Kidney epithelial cell (primary cell): ENCODE measurements around the gene PANK4. TPM values are rescaled to one million over a fixed set of nuclear protein-coding genes. Genes with fewer than 3 reads are reported as not detected.

Source experiments
- DNase-seq: peaks from one replicate; pipeline ENCODE4 v3.0.0-alpha.2; 2010; ENCODE audit warnings: low read depth
- H3K27me3 ChIP-seq: 2 replicates; pipeline ENCODE4 v1.6.0; 2011; ENCODE audit warnings: low read length; ENCODE audit not compliant: control insufficient read depth, insufficient read depth
- H3K36me3 ChIP-seq: 2 replicates; pipeline ENCODE4 v1.5.1; 2011; ENCODE audit warnings: low read length; ENCODE audit not compliant: control insufficient read depth, insufficient read depth
- H3K4me3 ChIP-seq: 2 replicates; pipeline ENCODE4 v1.5.1; 2011; ENCODE audit warnings: low read depth, mild to moderate bottlenecking, control low read depth, low read length
- total RNA-seq: library from RNA; depleted of rRNA; stranded (reverse); fragments of >200 nt; gene quantifications from 2 replicates; pipeline ENCODE4 v1.2.3, GENCODE V29; 2015
- TF ChIP-seq, protein P1 (sequence below): IDR thresholded peaks from 2 replicates; pipeline ENCODE4 v1.5.1; 2011; ENCODE audit warnings: mild to moderate bottlenecking, moderate library complexity, low read length, control low read depth, inconsistent platforms; ENCODE audit not compliant: insufficient read depth, poor library complexity, severe bottlenecking

The PANK4 gene
- total RNA-seq, 1 donor from 2014 or later: 28.9 TPM

DNA sequence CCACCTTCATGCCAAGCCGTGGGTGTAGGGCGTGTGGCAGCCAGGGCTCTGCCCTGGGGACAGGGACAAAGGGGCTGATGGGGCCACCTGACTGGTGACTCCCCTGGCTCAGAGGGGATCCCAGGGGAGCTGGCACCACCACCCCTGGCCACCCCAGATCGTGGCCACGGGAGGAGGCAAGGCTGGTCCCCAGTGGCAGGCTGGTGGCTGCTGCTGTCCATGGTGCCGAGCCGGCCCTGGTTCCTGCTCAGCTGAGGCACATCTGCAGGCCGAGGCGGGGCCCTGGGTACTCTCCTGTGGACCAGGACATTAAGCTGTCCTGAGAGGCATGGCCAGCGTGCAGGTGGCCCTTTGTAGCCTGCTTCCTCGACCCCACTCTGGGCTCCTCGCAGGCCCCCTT lies 43.8 kb downstream of the PANK4 start:
- no peak overlapping the region for H3K4me3 ChIP-seq
- H3K27me3 ChIP-seq: peaks cover 8% of the 10 kb centered on the region
- TF ChIP-seq, protein P1, sequence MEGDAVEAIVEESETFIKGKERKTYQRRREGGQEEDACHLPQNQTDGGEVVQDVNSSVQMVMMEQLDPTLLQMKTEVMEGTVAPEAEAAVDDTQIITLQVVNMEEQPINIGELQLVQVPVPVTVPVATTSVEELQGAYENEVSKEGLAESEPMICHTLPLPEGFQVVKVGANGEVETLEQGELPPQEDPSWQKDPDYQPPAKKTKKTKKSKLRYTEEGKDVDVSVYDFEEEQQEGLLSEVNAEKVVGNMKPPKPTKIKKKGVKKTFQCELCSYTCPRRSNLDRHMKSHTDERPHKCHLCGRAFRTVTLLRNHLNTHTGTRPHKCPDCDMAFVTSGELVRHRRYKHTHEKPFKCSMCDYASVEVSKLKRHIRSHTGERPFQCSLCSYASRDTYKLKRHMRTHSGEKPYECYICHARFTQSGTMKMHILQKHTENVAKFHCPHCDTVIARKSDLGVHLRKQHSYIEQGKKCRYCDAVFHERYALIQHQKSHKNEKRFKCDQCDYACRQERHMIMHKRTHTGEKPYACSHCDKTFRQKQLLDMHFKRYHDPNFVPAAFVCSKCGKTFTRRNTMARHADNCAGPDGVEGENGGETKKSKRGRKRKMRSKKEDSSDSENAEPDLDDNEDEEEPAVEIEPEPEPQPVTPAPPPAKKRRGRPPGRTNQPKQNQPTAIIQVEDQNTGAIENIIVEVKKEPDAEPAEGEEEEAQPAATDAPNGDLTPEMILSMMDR: no peak
- no peaks in the 10 kb centered on the region for H3K36me3 ChIP-seq
- no peak for DNase-seq

DNA sequence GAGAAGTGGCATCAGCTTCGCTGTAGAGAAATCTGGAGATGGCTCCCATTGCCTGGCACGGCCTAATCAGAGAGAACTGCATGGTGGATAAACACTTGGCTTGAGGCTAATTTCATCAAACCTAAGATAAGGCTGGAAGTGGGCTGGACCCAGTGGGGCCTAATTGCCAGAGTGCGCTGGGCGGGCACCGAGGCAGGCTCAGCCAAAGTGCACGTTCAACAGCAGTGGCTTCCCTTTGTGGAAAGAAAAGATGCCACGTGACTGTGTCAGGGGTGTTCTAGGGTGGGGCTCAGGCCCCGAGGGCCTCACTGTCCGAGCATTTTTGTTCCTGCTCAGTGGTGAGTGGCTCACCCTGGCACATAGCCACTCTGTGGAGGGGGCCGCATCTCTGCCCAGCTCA lies 44.5 kb downstream of the PANK4 start:
- TF ChIP-seq, protein P1: no peak
- no peak for DNase-seq
- Histone ChIP-seq H3K36me3 (no peaks in the 10 kb centered on the region), H3K27me3 (peaks cover 10% of the 10 kb centered on the region), H3K4me3 (no peak overlapping the region)

DNA sequence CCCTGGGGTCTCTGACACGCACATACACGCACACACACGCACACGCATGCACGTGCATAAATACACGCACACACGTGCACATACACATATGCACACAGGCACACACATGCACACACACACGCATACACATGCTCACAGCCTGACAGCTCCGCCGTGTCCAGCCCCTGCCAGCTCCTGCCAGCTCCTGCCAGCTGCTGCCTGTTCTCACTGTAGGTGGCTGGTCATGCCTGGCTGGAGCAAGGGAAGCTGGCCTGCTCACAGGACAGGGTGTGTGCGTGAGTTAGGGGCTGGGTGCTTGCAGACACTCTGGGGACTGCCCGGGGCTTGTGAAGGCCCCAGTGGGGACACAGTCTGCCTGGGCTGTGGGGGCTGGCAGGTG lies 45.4 kb downstream of the PANK4 start:
- TF ChIP-seq, protein P1: no peak
- no peak overlapping the region for H3K4me3 ChIP-seq
- H3K36me3 ChIP-seq: no peaks in the 10 kb centered on the region
- DNase-seq: peak; percentile 37
- peaks cover 10% of the 10 kb centered on the region for H3K27me3 ChIP-seq

DNA sequence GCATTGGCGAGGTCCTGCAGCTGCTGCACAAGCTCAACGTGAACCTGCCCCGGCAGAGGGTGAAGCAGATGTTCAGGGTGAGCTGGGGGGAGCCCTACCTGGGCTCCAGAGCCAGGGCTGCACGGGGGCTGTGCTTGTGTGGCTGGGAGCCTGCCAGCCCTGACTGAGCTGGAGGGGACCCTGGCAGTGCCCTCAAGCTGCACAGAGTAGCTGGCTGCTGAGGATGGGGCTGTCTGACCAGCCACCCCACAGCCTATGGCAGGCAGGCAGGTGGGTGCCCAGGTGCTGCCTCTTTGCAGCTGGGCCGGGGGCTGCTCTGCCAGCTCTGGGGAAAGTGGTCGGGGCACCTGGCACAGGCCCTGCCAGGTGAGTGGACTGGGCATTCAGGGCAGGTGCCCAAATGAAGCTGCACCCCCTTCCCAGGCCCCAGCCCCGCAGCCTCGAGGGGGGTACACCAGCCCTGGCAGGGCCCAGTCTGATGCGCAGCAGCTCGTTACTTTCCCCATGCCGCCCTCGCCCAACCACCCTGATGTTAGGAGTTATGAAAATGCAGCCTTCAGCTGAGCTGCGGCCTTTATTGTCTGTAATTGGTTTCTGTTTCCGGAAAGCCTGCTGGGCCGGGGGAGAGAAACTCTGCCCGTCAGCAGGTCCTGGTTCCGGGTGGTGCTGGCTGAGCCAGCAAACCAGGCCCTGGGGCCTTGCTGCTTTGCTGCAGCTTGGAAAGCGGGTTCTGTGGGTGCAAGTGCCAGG lies 46.0 kb downstream of the PANK4 start:
- Histone ChIP-seq H3K27me3 (peaks cover 12% of the 10 kb centered on the region), H3K4me3 (no peak overlapping the region), H3K36me3 (no peaks in the 10 kb centered on the region)
- TF ChIP-seq, protein P1: no peak
- no peak for DNase-seq

DNA sequence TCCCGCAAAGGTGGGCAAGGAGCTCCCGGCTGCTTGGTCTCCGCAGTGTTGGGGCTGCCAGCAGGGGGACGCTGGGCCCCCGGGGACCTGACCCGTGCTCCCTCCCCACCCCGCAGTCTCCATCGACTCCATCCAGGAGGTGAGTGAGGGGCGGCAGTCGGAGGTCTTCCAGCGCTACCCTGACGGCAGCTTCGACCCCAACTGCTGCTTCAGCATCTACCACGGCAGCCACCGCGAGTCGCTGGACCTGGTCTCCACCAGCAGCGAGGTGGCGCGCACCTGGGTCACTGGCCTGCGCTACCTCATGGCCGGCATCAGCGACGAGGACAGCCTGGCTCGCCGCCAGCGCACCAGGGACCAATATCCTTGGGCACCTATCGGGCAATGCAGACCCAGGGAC lies 46.8 kb downstream of the PANK4 start:
- DNase-seq: no peak
- TF ChIP-seq, protein P1: no peak
- no peaks in the 10 kb centered on the region for H3K36me3 ChIP-seq
- no peak overlapping the region for H3K4me3 ChIP-seq
- peaks cover 10% of the 10 kb centered on the region for H3K27me3 ChIP-seq

DNA sequence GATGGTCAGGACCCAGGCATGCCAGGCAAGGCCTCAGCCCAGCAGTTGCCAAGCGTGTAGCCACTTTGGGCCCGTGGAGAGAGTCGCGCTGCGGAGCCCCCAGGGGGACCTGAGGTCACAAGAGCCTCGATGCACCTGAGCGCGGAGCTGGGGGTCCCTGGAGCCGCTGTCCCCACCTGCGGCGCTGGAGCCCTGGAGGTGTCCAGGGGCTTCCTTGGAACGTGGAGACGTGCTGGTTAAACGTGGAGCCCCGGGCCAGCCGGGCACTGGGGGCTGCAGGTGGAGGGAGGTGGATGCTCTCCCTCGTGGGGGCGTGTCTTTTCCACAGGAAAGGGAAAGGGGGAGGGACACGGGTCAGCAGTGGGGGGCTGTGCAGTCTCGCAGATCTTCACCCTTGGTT lies 47.2 kb downstream of the PANK4 start:
- TF ChIP-seq, protein P1: no peak
- no peak for DNase-seq
- H3K27me3 ChIP-seq: peaks cover 10% of the 10 kb centered on the region
- H3K4me3 ChIP-seq: no peak overlapping the region
- H3K36me3 ChIP-seq: no peaks in the 10 kb centered on the region
